ENCODE results near the gene TMEM95.
"Not testable (repeated sequence)": the region's sequence is repeated elsewhere in the genome, so short reads cannot be mapped to it uniquely, and the experiment has no call there.

The TMEM95 gene

DNA sequence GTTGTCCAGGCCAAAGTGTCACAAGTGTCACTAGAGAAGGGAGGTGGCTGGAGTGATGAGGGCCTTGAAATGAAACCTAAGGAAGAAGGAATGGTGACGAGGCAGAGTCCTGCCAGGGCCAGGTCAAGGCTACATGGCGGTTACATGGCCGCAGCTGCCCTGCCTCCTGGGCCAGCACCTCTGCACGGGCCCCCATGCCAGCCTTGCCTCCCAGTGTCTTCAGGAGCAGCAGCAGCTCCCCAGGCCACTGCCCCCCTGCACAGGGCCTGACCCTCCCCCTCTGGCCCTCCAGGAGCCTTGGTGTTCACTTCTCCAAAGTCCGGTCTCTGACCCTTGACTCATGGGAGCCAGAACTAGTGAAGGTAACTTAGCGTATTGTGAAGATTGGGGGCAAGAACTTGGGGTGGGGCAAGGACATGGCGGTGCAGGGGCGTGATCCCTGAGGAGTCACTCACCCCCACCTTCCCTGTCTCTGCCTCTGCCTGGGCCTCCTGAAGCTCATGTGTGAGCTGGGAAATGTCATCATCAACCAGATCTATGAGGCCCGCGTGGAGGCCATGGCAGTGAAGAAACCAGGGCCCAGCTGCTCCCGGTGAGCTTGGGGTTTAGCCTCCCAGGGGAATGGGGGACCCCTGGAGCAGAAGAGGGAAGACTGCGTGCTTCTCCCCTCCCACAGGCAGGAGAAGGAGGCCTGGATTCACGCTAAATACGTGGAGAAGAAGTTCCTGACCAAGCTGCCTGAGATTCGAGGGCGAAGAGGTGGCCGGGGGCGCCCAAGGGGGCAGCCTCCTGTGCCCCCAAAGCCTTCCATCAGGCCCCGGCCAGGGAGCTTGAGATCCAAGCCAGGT lies 7.1 kb upstream of the TMEM95 start:
- DNase-seq: no peak

DNA sequence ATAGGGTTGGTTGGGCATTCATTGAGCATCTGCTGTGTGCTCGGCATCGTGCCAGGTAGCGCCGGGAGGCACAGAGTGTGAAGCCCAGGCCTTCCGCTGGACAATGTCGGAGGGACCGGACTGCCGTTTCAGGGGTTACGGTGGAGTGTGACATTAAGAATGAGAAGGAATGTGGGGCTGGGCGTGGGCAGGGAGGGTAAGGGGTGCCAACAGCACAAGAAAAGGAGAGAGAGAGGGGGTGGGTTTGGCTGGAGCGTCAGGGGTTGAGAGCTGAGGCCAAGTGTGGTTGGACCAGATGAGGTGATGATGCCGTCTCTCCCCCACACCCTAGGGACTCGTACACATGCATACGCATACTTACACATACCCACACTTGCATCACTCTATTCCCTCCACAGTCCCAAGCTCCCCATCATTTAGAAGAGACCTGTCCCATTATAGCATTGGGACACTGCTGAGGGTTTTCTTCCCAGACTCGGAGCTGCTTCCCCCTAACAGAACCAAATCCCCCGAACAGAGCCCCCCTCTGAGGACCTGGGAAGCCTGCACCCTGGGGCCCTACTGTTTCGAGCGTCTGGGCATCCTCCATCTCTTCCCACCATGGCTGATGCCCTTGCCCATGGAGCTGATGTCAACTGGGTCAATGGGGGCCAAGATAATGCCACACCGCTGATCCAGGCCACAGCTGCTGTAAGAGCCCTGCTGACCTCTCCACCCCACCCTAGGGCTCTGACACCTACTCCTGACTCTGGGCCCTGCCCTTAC lies 6.3 kb upstream of the TMEM95 start:
- no peak for DNase-seq

- DNase-seq: peak; percentile 75
These were observed 3.1 kb upstream of the TMEM95 start, which contains the start of gene KCTD11 for GRCh38 chr17:7351665-7352502. Gene KCTD11 (plus strand): TSS chr17:7352162.

DNA sequence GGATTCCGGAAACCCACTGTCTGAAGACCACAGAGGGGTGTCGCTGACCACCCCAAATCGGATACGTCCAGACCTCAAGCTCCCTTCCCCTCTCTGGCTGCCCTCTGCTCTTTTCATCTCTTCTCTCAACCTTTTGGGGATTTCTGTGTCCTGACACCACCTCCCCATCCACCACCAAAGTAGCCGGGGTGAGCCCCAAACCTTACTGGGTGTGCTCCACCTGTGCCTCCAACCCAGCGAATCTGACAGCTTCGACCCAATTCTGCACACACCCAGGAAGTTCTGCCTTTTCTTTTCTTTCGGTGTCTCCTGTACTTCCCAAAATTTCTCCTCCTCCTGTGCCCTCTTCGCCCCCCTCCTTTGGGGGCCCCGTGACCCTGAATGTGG lies 2.5 kb upstream of the TMEM95 start:
- DNase-seq: no peak

DNA sequence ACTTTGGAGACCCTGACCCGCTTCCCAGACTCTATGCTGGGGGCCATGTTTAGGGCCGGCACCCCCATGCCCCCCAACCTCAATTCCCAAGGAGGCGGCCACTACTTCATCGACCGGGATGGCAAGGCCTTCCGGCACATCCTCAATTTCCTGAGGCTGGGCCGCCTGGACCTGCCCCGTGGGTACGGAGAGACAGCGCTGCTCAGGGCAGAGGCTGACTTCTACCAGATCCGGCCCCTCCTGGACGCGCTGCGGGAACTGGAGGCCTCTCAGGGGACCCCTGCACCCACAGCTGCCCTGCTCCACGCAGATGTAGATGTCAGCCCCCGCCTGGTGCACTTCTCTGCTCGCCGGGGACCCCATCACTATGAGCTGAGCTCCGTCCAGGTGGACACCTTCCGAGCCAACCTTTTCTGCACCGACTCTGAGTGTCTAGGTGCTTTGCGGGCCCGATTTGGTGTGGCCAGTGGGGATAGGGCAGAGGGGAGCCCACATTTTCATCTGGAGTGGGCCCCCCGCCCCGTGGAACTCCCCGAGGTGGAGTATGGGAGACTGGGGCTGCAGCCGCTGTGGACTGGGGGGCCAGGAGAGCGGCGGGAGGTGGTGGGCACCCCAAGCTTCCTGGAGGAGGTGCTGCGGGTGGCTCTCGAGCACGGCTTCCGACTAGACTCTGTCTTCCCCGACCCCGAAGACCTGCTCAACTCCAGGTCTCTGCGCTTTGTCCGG lies 1.9 kb upstream of the TMEM95 start:
- DNase-seq: no peak

DNA sequence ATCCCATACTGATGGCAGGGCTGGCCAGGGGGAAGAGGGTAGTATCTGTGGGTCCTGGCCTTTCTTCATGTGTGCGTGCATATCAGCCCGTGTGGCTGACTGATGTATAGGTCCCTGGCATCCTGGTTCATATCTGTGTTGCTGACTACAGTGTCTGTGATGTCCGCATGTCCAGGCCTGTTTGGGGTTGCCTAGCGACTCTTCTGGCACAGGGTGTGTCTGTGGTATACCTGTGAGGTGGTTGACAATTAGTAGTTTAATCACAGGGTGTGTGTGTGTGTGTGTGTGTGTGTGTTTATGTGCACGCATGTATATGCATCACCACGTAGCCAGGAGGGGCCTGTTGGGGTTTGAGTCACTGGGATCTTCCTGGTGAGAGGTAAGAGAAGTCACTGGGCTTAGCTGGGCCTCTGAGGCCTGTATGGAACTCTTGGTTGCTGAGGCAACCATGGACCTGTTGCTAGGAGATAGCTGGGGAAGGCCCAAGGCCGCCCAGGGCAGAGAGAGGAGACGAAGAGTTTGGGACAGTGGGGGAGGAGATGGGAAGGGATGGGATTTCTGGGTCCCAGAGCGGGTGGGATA lies 603 bp upstream of the TMEM95 start:
- DNase-seq: peak; percentile 48

GRCh38 chr17:7355573-7355972 lies 617 bp downstream of the TMEM95 start:
- DNase-seq: no peak

GRCh38 chr17:7356072-7356549 lies 1.2 kb downstream of the TMEM95 start:
- peak; percentile 55 for DNase-seq

DNA sequence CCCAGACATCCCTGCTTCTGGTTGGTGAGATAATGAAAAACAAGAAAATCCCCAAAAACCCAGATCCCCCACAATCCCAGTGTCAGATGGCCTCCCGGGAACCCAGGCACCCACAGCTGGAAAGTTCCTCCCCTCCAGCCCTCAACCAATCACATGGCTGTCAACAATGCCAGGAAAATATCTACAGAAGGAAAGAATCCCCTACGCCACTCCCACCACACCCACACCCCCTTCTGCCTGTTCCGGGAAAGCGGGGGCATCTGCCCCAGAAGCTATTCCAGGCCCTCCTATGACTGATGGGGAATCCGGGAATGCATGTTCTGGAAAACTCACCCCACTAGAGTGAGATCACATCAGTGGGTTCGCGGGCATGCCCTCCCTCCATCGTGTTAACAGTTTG lies 1.8 kb downstream of the TMEM95 start:
- DNase-seq: no peak

DNA sequence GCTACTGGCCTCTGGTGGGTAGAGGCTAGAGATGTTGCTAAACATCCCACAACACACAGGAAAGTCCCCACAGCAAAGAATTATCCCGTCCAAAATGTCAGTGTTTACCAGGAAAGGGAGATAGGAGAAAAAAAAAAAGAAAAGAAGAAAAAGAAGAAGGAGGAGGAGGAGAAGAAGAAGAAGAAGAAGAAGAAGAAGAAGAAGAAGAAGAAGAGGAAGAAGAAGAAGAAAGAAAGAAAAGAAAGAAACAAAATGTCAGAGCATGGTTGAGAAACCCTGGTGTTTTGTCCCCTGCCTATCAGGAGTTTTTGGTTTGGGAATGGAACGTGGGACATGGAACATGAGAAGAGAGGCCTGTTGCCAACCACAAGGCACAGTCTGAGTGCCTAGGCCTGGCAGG lies 2.4 kb downstream of the TMEM95 start:
- DNase-seq: no peak

DNA sequence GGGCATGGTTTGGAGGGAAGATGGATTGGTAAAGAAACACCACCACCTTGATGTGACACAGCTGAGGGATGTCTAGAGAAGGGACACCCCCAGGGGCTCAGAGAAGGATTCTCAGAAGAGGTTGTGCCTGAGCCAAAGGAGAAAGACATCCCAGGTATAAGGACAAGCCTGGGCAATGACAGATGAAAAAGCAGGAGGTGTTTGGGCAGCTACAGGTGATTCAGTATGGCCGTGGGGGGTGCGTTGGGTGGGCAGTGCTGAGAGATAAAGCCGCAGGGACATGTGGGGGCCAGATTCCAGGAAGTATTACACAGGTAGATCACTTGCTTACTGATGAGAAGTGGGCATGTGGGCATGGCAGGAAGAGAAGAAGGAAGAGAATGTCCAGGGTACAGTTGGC lies 7.0 kb downstream of the TMEM95 start:
- no peak for DNase-seq

- DNase-seq: no peak
These were observed 8.4 kb downstream of the TMEM95 start for GRCh38 chr17:7363311-7363710.

DNA sequence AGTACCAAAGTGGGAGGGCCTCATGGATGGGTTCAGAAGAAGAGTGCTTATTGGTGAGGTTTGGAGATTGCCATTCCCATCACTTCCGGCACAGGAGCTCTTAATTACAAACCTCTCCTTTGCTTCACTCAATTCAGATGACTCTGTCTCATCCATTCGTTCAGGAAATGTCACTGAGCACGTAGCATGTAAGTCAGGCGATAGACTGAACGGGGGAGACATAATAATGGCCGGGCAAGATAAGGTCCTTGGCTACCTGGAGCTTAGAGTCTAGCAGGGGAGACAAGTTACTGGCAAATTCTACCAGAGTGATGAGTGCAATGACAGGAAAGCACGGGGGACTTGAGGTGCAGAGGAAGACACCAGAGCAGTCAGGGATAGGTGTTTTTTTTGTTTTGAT lies 11.0 kb downstream of the TMEM95 start:
- DNase-seq: not testable (repeated sequence)

GRCh38 chr17:7367083-7367482 lies 12.1 kb downstream of the TMEM95 start:
- DNase-seq: no peak

DNA sequence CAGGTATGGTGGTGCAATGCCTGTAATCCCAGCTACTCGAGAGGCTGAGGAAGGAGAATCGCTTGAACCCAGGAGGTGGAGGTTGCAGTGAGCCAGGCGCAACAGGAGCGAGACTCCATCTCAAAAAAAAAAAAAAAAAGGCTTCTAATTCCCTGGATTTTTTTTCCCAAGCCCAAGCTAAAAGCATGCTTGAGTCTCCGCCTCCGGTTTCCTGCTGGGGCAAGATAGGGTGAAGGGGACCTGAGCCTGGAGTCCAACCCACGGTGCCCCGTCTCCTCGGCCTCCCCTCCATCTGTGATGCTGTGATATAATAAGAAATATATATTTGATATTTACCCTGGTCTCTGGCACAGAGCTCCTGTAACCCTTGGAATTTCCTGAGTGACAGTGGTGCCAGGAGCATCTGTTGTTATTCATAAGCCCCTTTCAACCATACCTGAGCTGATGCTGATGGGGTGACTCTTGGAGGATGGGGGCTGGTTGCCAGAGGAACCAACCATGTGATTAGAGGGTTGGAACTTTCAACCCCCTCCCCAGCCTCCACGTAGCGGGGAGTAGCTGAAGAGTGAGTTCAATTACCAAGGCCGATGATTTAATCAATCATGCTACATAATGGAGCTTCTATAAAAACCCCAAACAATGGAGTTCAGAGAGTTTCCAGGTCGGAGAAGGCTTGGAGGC lies 13.1 kb downstream of the TMEM95 start:
- DNase-seq: no peak

DNA sequence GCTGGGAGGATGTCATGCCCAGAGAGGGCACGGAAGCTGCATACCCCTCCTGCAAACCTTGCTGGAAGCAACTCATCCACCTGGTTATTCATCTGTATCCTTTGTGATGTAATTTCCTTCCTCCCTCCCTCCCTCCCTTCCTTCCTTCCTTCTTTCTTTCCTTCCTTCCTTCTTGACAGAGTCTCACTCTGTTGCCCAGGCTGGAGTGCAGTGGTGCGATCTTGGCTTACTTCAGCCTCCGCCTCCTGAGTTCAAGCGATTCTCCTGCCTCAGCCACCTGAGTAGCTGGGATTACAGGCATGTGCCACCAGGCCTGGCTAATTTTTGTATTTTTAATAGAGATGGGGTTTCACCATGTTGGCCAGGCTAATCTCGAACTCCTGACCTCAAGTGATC lies 13.6 kb downstream of the TMEM95 start:
- not testable (repeated sequence) for DNase-seq

GRCh38 chr17:7369825-7370224 lies 14.9 kb downstream of the TMEM95 start:
- no peak for DNase-seq

GRCh38 chr17:7370853-7371252 lies 15.9 kb downstream of the TMEM95 start:
- no peak for DNase-seq

- no peak for DNase-seq
These were observed 19.4 kb downstream of the TMEM95 start for GRCh38 chr17:7374353-7374752.

GRCh38 chr17:7379134-7379533 lies 24.2 kb downstream of the TMEM95 start:
- no peak for DNase-seq

GRCh38 chr17:7380321-7380720 lies 25.4 kb downstream of the TMEM95 start:
- DNase-seq: no peak

All from midbrain (tissue), 1 donor.